HEK293 (cell line): Measurements from ENCODE around the gene ARHGAP45.
A peak's percentile ranks its signal among the peaks of the same experiment; 100 is the strongest.

Experiments used
- CTCF ChIA-PET: fragments of 350-600 bp; formaldehyde crosslinking; extraction: SDS; loops from one replicate; lab custom pipeline; 2021; ENCODE audit warnings: antibody characterized with exemption; lab: Yijun Ruan, JAX
- POLR2A ChIA-PET: fragments of 300-600 bp; formaldehyde crosslinking; extraction: SDS; loops from one replicate; lab custom pipeline; 2020; ENCODE audit warnings: antibody characterized with exemption, inconsistent platforms; lab: Yijun Ruan, JAX
- H3K27ac ChIP-seq: fragments of 200-500 bp; sonication (Bioruptor generic); 2 replicates; pipeline ENCODE4 v1.5.1; 2014; ENCODE audit warnings: low read depth, low read length, control low read depth, inconsistent platforms; ENCODE audit errors: extremely low read depth
- H3K36me3 ChIP-seq, 2 experiments: fragments of 200-500 bp in 1 of 2; sonication (Bioruptor generic) in 1 of 2; 1 replicate in 1 of 2; 2 replicates in 1 of 2; pipeline ENCODE4 v1.5.1; 2014 to 2017; ENCODE audit warnings: inconsistent platforms in 2 of 2, low read length in 2 of 2; ENCODE audit not compliant: control insufficient read depth in 2 of 2, insufficient read depth in 1 of 2
- H3K4me1 ChIP-seq: fragments of 200-500 bp; sonication (Bioruptor generic); 2 replicates; pipeline ENCODE4 v1.5.1; 2014; ENCODE audit warnings: mild to moderate bottlenecking, low read length, inconsistent platforms; ENCODE audit not compliant: control insufficient read depth, insufficient read depth
- H3K4me3 ChIP-seq: 2 replicates; pipeline ENCODE4 v1.5.1; 2011; ENCODE audit warnings: low read depth, mild to moderate bottlenecking, control low read depth, low read length, moderate library complexity
- H3K9me3 ChIP-seq: fragments of 200-500 bp; sonication (Bioruptor generic); 2 replicates; pipeline ENCODE4 v1.5.1; 2014; ENCODE audit warnings: low read depth, low read length, inconsistent platforms; ENCODE audit not compliant: control insufficient read depth, insufficient read depth
- EGR2 ChIP-seq: fragments of 450-650 bp; formaldehyde crosslinking; IDR thresholded peaks from 2 replicates; pipeline ENCODE4 v1.5.1; 2016; ENCODE audit warnings: low read depth, missing biosample characterization, missing genetic modification characterization
- HIC1 ChIP-seq: fragments of 450-650 bp; formaldehyde crosslinking; IDR thresholded peaks from 2 replicates; pipeline ENCODE4 v1.5.1; 2016; ENCODE audit warnings: missing biosample characterization, missing genetic modification characterization
- KLF8 ChIP-seq: fragments of 450-650 bp; formaldehyde crosslinking; IDR thresholded peaks from 2 replicates; pipeline ENCODE4 v1.5.1; 2016; ENCODE audit warnings: missing biosample characterization, missing genetic modification characterization
- SP2 ChIP-seq: fragments of 450-650 bp; formaldehyde crosslinking; IDR thresholded peaks from 2 replicates; pipeline ENCODE4 v1.5.1; 2016; ENCODE audit warnings: missing biosample characterization, missing genetic modification characterization
- ZBTB1 ChIP-seq: fragments of 450-650 bp; formaldehyde crosslinking; IDR thresholded peaks from 2 replicates; pipeline ENCODE4 v1.5.1; 2016; ENCODE audit warnings: missing biosample characterization, missing genetic modification characterization
- ZBTB10 ChIP-seq: fragments of 450-650 bp; formaldehyde crosslinking; IDR thresholded peaks from 2 replicates; pipeline ENCODE4 v1.5.1; 2016; ENCODE audit warnings: missing biosample characterization, missing genetic modification characterization
- ZFHX2 ChIP-seq: fragments of 450-650 bp; formaldehyde crosslinking; conservative IDR thresholded peaks from 2 replicates; pipeline ENCODE4 v1.5.1; 2016; ENCODE audit warnings: missing biosample characterization, missing genetic modification characterization
- ZNF223 ChIP-seq: fragments of 450-650 bp; formaldehyde crosslinking; IDR thresholded peaks from 2 replicates; pipeline ENCODE4 v1.5.1; 2016; ENCODE audit warnings: missing biosample characterization, missing genetic modification characterization
- ZNF518A ChIP-seq: fragments of 450-650 bp; formaldehyde crosslinking; conservative IDR thresholded peaks from 2 replicates; pipeline ENCODE4 v1.5.1; 2016; ENCODE audit warnings: low read depth, missing biosample characterization, missing genetic modification characterization
- ZNF560 ChIP-seq: fragments of 450-650 bp; formaldehyde crosslinking; IDR thresholded peaks from 2 replicates; pipeline ENCODE4 v1.5.1; 2017; ENCODE audit warnings: missing biosample characterization, missing genetic modification characterization, borderline replicate concordance
- ZNF660 ChIP-seq: fragments of 450-650 bp; IDR thresholded peaks from 2 replicates; pipeline ENCODE4 v1.5.1; 2018; ENCODE audit warnings: missing biosample characterization, mild to moderate bottlenecking, missing genetic modification characterization

Gene ARHGAP45

GRCh38 chr19:1063030-1063908 is 3.7 kb upstream of the ARHGAP45 start (continued):
- TF ChIP-seq ZNF518A (tag by site-specific recombination) = no peak
- TF ChIP-seq ZNF560 (tag by site-specific recombination) = no peak
- TF ChIP-seq ZBTB1 = no peak
- TF ChIP-seq KLF8 = peak; percentile 96

GRCh38 chr19:1063909-1064660 is 2.9 kb upstream of the ARHGAP45 start:
- CTCF ChIA-PET = interaction anchor here (0.6 to 2.1 kb wide), 6 partner anchors 13 to 49 kb away, joined by 3 to 11 read pairs (median 4); partner anchors contain the start of genes CNN2 and RNU6-2
- POLR2A ChIA-PET = interaction anchor here (0.6 to 1.0 kb wide), 4 partner anchors 9 to 38 kb away, joined by 3 read pairs; partner anchors contain the start of gene CNN2
- H3K4me3 ChIP-seq = no peak overlapping the region
- peaks cover 0 to 3% of the 10 kb centered on the region in 2 experiments; a peak in 2 of 3 replicates for H3K36me3 ChIP-seq
- no peak overlapping the region for H3K27ac ChIP-seq
- H3K4me1 ChIP-seq = peaks cover 2% of the 10 kb centered on the region; the same call in 1 of the 2 replicates
- H3K9me3 ChIP-seq = no peaks in the 10 kb centered on the region
- TF ChIP-seq ZNF660 (tag by site-specific recombination) (no peak), SP2 (peak; percentile 27), ZFHX2 (tag by site-specific recombination) (peak; percentile 49; the same call in 1 of the 2 replicates), ZBTB10 (tag by site-specific recombination) (no peak), EGR2 (peak; percentile 31; the same call in 1 of the 2 replicates), ZNF223 (peak; percentile 58), HIC1 (0 out of 2 replicates have a peak, but pooled peaks have one; percentile 39)
- TF ChIP-seq, all 188 proteins: peak for 5
